HepG2 (cell line): ENCODE data around the gene PRAMEF14.
"Not testable (repeated sequence)": the region's sequence is repeated elsewhere in the genome, so short reads cannot be mapped to it uniquely, and the experiment has no call there.

ENCODE experiments used
- ELF4 ChIP-seq: sonication (generic); formaldehyde crosslinking; IDR thresholded peaks from 2 replicates; pipeline ENCODE4 v1.5.0; 2020; ENCODE audit warnings: missing genetic modification reagents, mild to moderate bottlenecking, moderate library complexity, borderline replicate concordance
- EZH2 ChIP-seq: conservative IDR thresholded peaks from 2 replicates; pipeline ENCODE4 v1.6.1; 2012; ENCODE audit warnings: mild to moderate bottlenecking, low read depth, low read length, moderate library complexity
- MEIS2 ChIP-seq: sonication (generic); formaldehyde crosslinking; IDR thresholded peaks from 2 replicates; pipeline ENCODE4 v1.9.0; 2021; ENCODE audit warnings: mild to moderate bottlenecking, missing genetic modification reagents
- PLRG1 ChIP-seq: fragments of 450-650 bp; conservative IDR thresholded peaks from 2 replicates; pipeline ENCODE4 v1.6.1; 2016
- TCF7L2 ChIP-seq: IDR thresholded peaks from 2 replicates; pipeline ENCODE4 v1.6.1; 2011; ENCODE audit warnings: mild to moderate bottlenecking, low read depth, low read length, moderate library complexity
- ZFP36L2 ChIP-seq: sonication (generic); formaldehyde crosslinking; IDR thresholded peaks from 2 replicates; pipeline ENCODE4 v1.4.0; 2020; ENCODE audit warnings: missing genetic modification reagents
- TF ChIP-seq, protein P1 (sequence below): IDR thresholded peaks from 2 replicates; pipeline ENCODE4 v1.6.1; 2016; ENCODE audit warnings: low read depth, missing genetic modification reagents, missing compliant biosample characterization
- TF ChIP-seq, protein P2 (sequence below): sonication (generic); formaldehyde crosslinking; IDR thresholded peaks from 2 replicates; pipeline ENCODE4 v1.5.0; 2020; ENCODE audit warnings: mild to moderate bottlenecking, missing genetic modification reagents, moderate library complexity

- TF ChIP-seq, protein P1, sequence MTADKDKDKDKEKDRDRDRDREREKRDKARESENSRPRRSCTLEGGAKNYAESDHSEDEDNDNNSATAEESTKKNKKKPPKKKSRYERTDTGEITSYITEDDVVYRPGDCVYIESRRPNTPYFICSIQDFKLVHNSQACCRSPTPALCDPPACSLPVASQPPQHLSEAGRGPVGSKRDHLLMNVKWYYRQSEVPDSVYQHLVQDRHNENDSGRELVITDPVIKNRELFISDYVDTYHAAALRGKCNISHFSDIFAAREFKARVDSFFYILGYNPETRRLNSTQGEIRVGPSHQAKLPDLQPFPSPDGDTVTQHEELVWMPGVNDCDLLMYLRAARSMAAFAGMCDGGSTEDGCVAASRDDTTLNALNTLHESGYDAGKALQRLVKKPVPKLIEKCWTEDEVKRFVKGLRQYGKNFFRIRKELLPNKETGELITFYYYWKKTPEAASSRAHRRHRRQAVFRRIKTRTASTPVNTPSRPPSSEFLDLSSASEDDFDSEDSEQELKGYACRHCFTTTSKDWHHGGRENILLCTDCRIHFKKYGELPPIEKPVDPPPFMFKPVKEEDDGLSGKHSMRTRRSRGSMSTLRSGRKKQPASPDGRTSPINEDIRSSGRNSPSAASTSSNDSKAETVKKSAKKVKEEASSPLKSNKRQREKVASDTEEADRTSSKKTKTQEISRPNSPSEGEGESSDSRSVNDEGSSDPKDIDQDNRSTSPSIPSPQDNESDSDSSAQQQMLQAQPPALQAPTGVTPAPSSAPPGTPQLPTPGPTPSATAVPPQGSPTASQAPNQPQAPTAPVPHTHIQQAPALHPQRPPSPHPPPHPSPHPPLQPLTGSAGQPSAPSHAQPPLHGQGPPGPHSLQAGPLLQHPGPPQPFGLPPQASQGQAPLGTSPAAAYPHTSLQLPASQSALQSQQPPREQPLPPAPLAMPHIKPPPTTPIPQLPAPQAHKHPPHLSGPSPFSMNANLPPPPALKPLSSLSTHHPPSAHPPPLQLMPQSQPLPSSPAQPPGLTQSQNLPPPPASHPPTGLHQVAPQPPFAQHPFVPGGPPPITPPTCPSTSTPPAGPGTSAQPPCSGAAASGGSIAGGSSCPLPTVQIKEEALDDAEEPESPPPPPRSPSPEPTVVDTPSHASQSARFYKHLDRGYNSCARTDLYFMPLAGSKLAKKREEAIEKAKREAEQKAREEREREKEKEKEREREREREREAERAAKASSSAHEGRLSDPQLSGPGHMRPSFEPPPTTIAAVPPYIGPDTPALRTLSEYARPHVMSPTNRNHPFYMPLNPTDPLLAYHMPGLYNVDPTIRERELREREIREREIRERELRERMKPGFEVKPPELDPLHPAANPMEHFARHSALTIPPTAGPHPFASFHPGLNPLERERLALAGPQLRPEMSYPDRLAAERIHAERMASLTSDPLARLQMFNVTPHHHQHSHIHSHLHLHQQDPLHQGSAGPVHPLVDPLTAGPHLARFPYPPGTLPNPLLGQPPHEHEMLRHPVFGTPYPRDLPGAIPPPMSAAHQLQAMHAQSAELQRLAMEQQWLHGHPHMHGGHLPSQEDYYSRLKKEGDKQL (CRISPR knock-in tag): not testable (repeated sequence)
- TF ChIP-seq, protein P2, sequence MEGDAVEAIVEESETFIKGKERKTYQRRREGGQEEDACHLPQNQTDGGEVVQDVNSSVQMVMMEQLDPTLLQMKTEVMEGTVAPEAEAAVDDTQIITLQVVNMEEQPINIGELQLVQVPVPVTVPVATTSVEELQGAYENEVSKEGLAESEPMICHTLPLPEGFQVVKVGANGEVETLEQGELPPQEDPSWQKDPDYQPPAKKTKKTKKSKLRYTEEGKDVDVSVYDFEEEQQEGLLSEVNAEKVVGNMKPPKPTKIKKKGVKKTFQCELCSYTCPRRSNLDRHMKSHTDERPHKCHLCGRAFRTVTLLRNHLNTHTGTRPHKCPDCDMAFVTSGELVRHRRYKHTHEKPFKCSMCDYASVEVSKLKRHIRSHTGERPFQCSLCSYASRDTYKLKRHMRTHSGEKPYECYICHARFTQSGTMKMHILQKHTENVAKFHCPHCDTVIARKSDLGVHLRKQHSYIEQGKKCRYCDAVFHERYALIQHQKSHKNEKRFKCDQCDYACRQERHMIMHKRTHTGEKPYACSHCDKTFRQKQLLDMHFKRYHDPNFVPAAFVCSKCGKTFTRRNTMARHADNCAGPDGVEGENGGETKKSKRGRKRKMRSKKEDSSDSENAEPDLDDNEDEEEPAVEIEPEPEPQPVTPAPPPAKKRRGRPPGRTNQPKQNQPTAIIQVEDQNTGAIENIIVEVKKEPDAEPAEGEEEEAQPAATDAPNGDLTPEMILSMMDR (CRISPR knock-in tag): not testable (repeated sequence)
- TF ChIP-seq ELF4 (CRISPR knock-in tag); ZFP36L2 (CRISPR knock-in tag); MEIS2 (CRISPR knock-in tag); TCF7L2; EZH2; PLRG1: not testable (repeated sequence)
Observed at GRCh38 chr1:13315281-13315680, 31.7 kb downstream of the PRAMEF14 start, which contains the start of gene PRAMEF15.
